Measurements from ENCODE around the gene EDAR. TPM values are rescaled to one million over a fixed set of nuclear protein-coding genes. Genes with fewer than 3 reads are reported as not detected.

EDAR gene
- total RNA-seq, 2 experiments from 2014 or later, result not detected

DNA sequence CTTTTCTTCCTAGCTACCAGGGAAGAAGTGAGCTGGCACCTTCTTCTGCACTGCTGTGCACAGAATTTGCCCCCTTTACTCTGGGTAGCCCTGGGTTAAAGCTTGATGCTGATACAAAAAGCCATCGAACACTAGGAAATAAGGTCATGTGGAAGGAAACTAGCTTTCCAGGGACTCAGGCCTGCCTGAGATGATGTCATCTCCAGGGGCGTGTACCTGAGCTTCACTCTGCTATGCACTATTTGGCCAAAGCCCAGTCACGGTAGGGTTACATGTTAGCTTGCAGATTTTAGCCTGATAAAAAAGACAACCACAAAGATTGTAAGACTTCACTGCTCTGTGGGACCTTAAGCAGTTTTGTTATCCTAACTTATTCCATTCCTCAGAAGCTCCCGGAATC, 20.4 kb downstream of the EDAR start:
- Mint-ChIP-seq H3K4me1 (peaks cover 2% of the 10 kb centered on the region), H3K4me3 (no peak overlapping the region), H3K27ac (no peak overlapping the region), H3K27me3 (no peaks in the 10 kb centered on the region), H3K36me3 (no peaks in the 10 kb centered on the region), H3K9me3 (ENCODE audit: low read depth) (no peaks in the 10 kb centered on the region)
- CTCF ChIA-PET, result no interaction called here
- DNase-seq, result no peak
- ATAC-seq, result no peak

DNA sequence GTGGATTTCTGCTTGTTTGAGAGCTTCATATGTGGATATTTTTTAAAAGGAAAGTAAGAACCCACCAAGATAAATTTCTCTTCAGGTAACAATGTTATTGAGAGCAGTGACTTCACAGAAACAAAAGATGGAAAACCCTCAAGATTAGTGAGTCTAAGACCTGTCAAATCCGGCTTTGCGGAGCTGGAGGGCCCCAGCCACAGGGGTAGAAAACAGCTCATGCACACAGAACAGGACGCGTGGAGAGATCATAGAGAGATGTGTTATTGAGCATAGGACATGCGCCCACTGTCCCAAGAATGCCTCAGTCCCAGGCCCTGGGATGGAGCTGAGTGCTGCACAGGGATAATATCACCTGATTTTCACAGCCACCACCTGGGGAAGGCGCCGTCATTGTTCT, 21.3 kb downstream of the EDAR start:
- Mint-ChIP-seq H3K4me3 (no peak overlapping the region), H3K27ac (no peak overlapping the region), H3K4me1 (peaks cover 2% of the 10 kb centered on the region), H3K27me3 (no peaks in the 10 kb centered on the region), H3K36me3 (no peaks in the 10 kb centered on the region), H3K9me3 (ENCODE audit: low read depth) (no peaks in the 10 kb centered on the region)
- no peak for ATAC-seq
- DNase-seq, result no peak
- CTCF ChIA-PET, result no interaction called here

DNA sequence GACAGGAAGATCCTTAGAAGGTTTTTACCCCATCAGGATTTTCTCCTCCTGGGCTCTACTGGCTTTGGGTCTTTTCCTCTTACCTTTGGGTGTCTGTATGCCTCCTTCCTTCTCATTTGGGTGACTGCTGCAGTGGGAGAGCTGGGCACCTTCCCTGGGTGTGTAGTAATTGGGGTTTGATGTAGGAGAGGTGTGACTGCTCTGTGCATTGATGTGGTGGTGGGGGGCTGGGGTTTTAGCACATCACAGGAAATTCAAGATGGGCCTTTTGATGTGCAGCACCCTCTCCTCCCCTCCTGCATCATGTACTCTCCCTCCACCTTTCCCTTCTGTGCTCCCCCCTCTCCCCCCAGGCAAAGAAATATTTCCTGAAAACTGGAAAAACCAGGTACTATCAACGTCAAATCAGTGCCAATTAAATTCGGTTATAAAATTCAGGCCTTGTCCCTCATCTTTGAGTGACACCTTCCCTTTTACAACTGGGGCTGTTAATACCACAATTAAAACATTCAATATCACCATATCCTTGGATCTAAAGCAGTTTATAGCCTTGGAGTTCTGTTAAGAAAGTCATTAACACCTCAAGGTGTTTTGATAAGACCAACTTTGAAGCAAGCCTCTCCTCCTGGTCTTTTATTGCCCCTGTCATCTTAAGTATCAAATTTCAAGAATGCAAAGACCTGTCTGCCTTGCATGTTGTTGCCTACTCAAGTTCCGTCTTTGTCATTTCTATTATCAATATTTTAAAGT, 23.3 kb downstream of the EDAR start:
- no peak overlapping the region for H3K27ac Mint-ChIP-seq
- CTCF ChIA-PET, result no interaction called here
- no peak overlapping the region for H3K4me3 Mint-ChIP-seq
- H3K36me3 Mint-ChIP-seq, result no peaks in the 10 kb centered on the region
- ATAC-seq, result no peak
- H3K27me3 Mint-ChIP-seq, result no peaks in the 10 kb centered on the region
- peaks cover 2% of the 10 kb centered on the region for H3K4me1 Mint-ChIP-seq
- H3K9me3 Mint-ChIP-seq (ENCODE audit: low read depth), result no peaks in the 10 kb centered on the region
- no peak for DNase-seq

DNA sequence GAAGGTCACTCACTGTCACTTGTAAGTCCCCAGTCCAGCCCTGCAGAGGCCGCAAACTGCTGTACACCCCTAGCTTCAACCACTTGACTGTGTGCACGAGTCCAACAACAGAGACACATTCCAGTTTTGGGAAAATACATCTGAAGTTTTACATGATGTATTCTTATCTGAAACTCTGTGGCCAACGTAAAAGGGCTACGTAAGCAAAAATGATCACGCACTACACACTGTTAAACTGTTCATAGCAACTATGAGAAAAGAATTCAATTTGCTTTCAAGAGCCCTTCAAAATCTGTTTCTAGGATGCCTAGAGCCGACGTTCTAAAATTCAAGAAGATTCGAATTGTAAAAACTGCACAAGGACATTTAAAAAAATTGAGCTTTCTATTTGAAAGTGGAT, 26.0 kb downstream of the EDAR start:
- H3K27me3 Mint-ChIP-seq, result no peaks in the 10 kb centered on the region

DNA sequence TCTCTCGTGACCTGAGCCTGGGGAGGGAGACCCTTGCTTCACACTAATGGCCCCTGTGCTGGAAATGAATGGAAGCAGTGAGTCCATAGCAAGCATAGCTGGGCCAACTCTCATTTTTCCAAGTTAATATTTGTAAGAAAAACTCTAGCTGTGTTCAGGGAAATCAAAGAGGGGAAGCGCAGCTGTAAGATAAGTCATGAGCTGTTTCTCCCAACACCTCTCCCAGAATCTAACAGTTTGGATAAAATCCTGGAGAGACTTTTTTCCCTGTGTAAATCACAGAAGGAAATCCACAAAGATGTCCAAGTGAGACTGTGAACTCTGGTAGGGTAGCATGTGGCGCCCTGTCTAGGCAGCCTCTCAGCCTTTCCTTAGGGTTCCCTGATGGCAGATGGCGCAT, 27.2 kb downstream of the EDAR start:
- no peak for ATAC-seq
- CTCF ChIA-PET, result no interaction called here
- no peak for DNase-seq
- Mint-ChIP-seq H3K4me3 (no peak overlapping the region), H3K9me3 (ENCODE audit: low read depth) (no peaks in the 10 kb centered on the region), H3K36me3 (no peaks in the 10 kb centered on the region), H3K4me1 (peaks cover 2% of the 10 kb centered on the region), H3K27ac (no peak overlapping the region), H3K27me3 (no peaks in the 10 kb centered on the region)

More for the DNA sequence above, 26.0 kb downstream of the EDAR start:
- no peak overlapping the region for H3K4me3 Mint-ChIP-seq
- CTCF ChIA-PET, result no interaction called here
- no peak overlapping the region for H3K27ac Mint-ChIP-seq
- ATAC-seq (no peak), DNase-seq (no peak)
- no peaks in the 10 kb centered on the region for H3K9me3 Mint-ChIP-seq (ENCODE audit: low read depth)
- no peaks in the 10 kb centered on the region for H3K36me3 Mint-ChIP-seq
- peaks cover 2% of the 10 kb centered on the region for H3K4me1 Mint-ChIP-seq

DNA sequence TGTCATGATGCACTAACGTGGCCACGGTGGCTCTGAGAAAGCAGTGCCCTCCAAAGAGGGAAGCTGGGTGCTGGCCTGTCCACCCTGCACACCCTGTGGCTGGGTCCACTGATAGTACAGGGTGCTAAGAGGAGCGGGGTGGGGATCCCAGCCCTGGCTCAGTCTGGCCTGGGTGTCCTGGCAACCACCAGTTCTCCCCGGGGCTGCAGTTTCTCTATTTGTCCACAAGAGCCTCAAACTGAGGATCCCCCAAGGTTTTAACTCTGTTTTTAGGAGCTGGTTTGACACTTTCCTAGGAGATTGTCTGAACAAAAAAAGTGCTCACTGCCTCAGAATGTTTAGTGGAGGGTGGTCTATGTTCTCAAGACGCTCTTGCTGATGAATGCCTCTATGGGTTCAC, 29.0 kb downstream of the EDAR start:
- Mint-ChIP-seq H3K27ac (no peak overlapping the region), H3K36me3 (no peaks in the 10 kb centered on the region), H3K27me3 (no peaks in the 10 kb centered on the region), H3K4me1 (no peaks in the 10 kb centered on the region), H3K4me3 (no peak overlapping the region), H3K9me3 (ENCODE audit: low read depth) (no peaks in the 10 kb centered on the region)
- CTCF ChIA-PET, result no interaction called here
- DNase-seq, result no peak
- ATAC-seq, result no peak

DNA sequence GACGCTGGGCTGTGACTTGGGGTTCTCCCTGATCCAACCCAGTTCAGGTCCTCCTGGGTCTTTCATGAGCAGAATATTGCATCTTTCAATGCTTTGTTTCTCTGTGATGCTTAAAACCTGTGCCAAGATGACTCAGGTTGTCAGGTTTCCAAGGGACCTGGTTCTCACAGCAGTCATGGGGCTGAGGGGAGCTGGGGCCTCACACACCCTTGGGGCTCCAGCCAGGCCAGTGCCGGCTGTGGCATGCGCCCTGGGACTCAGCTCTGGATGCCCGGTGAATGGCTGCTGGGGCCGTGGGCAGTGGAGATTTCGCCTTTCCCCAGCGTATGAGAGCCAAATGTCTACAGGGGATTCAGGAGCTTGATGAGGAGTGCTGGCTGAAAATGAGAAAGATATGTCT, 29.6 kb downstream of the EDAR start:
- DNase-seq, result no peak
- CTCF ChIA-PET, result no interaction called here
- H3K36me3 Mint-ChIP-seq, result no peaks in the 10 kb centered on the region
- no peaks in the 10 kb centered on the region for H3K27me3 Mint-ChIP-seq
- H3K4me3 Mint-ChIP-seq, result no peak overlapping the region
- no peak for ATAC-seq
- no peaks in the 10 kb centered on the region for H3K9me3 Mint-ChIP-seq (ENCODE audit: low read depth)
- H3K4me1 Mint-ChIP-seq, result no peaks in the 10 kb centered on the region
- no peak overlapping the region for H3K27ac Mint-ChIP-seq

DNA sequence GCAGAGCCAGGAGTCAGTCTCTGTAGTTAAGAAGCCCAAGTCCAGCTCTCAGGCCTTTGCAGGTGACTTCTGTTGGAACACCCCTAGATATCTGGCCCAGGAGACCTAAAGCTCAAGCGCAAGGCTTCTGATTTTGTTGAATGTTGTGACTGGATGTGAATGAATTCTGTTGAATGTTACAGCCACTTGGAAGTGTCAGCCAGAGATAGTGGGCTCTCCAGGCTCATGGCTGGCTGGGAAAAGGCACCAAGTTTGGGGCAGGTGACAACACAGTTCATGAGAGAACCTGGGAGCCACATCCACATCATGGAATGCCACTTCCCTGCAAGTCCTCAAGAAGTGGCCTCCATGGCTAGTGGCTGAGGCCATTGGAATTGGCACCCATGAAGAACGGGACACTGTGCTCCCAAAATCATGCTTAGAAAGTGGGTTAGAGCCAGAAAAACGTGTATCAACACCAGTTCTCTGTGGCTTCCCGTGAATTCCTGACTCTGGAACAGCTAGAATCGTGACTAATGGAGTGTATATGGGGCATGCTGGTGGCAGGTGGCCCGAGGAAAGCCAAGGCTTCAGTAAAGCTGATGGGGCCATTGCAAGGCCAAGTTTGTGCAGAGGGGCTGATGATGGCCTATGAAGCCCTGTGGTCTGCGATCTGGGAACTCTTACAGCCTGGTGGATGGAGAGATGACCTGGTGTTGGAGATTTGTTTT, 30.2 kb downstream of the EDAR start:
- DNase-seq (no peak), ATAC-seq (no peak)
- no peaks in the 10 kb centered on the region for H3K27me3 Mint-ChIP-seq
- H3K9me3 Mint-ChIP-seq (ENCODE audit: low read depth), result no peaks in the 10 kb centered on the region
- no peak overlapping the region for H3K4me3 Mint-ChIP-seq
- no peak overlapping the region for H3K27ac Mint-ChIP-seq
- CTCF ChIA-PET, result no interaction called here
- H3K36me3 Mint-ChIP-seq, result no peaks in the 10 kb centered on the region
- no peaks in the 10 kb centered on the region for H3K4me1 Mint-ChIP-seq

DNA sequence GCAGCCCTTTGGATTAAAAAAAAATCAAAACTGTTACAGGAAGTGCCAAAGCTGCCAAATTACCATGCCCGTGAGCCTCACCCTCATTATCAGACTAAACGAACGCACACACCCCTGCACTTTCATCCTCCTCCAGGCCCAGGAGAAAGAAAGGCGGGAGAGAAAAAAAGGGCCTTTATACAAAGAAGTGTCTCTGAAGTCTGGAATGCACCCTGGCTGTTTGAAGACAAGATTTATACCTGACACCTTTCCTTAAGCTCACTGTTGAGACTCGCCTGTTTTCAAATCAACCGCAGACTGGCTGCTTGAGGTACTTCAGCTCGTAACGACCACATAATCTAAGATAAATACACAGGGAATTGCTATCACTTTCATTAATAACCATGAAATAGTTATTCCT, 31.0 kb downstream of the EDAR start:
- DNase-seq (no peak), ATAC-seq (no peak)
- Mint-ChIP-seq H3K4me3 (no peak overlapping the region), H3K36me3 (no peaks in the 10 kb centered on the region), H3K27ac (no peak overlapping the region), H3K4me1 (no peaks in the 10 kb centered on the region), H3K27me3 (no peaks in the 10 kb centered on the region), H3K9me3 (ENCODE audit: low read depth) (no peaks in the 10 kb centered on the region)
- CTCF ChIA-PET, result interaction anchor here (0.9 kb wide), 1 partner anchor 29 kb away, joined by 3 read pairs; no protein-coding TSS in a partner anchor

DNA sequence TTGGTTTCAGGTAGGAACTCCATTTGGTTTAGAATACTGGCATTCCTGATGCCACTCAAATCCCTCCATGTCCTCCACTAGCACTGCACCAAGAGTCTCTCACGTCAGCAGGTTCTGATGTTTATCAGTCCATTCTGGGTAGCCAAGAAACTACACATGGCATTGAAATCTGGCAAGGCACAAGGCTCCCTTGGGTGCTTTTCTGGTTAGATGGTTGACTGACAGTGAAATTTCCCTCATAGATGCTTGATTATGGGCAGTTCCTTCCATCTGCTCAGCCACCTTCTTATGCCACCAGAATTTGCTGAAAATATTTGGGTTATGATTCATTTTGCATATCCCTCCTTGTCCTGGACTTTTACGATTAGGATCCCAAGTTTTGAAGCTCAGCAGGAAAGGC, 32.6 kb downstream of the EDAR start:
- Mint-ChIP-seq H3K27me3 (no peaks in the 10 kb centered on the region), H3K27ac (no peak overlapping the region), H3K4me1 (no peaks in the 10 kb centered on the region), H3K4me3 (no peak overlapping the region), H3K36me3 (no peaks in the 10 kb centered on the region), H3K9me3 (ENCODE audit: low read depth) (peaks cover 7% of the 10 kb centered on the region)
- no peak for DNase-seq
- CTCF ChIA-PET, result no interaction called here
- ATAC-seq, result no peak

DNA sequence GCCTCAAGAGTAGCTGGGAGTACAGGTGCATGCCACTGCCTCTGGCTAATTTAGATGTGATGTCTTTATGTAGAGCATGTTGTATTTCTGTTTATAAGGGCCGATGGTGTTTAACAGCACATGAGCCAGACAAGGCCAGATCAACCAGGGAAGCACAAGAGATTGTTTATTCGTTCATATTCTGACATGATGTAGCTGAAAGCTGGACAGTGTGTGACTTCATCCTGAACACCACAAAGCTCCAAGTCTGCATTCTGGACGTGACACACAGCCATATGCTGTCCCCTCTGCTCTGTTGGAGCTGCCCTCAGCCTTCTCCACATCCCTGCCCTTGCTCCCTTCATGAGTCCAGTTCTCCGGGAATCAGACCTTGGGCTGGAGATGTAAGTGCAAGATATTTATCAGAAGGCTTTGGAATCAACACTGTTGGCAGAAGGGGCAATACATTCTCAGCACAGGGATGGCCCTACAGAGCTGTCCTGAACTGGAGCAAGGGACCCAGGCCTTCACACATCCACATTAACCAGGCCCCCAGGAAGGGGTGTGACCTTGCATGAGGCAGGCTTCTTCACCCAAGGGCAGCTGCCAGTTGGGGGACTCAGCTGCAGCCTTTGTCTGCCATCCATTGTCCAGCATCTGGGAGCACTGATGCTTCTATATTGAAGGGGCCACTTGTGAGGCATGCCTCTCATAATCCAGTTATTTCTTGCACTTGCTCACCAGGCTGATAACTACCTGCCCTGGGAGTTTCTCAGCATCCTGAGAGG, 38.5 kb downstream of the EDAR start:
- ATAC-seq, result no peak
- H3K27ac Mint-ChIP-seq, result no peak overlapping the region
- DNase-seq, result no peak
- CTCF ChIA-PET, result no interaction called here
- peaks cover 23% of the 10 kb centered on the region for H3K9me3 Mint-ChIP-seq (ENCODE audit: low read depth)
- no peaks in the 10 kb centered on the region for H3K4me1 Mint-ChIP-seq
- H3K27me3 Mint-ChIP-seq, result no peaks in the 10 kb centered on the region
- H3K4me3 Mint-ChIP-seq, result no peak overlapping the region
- H3K36me3 Mint-ChIP-seq, result peaks cover 2% of the 10 kb centered on the region

DNA sequence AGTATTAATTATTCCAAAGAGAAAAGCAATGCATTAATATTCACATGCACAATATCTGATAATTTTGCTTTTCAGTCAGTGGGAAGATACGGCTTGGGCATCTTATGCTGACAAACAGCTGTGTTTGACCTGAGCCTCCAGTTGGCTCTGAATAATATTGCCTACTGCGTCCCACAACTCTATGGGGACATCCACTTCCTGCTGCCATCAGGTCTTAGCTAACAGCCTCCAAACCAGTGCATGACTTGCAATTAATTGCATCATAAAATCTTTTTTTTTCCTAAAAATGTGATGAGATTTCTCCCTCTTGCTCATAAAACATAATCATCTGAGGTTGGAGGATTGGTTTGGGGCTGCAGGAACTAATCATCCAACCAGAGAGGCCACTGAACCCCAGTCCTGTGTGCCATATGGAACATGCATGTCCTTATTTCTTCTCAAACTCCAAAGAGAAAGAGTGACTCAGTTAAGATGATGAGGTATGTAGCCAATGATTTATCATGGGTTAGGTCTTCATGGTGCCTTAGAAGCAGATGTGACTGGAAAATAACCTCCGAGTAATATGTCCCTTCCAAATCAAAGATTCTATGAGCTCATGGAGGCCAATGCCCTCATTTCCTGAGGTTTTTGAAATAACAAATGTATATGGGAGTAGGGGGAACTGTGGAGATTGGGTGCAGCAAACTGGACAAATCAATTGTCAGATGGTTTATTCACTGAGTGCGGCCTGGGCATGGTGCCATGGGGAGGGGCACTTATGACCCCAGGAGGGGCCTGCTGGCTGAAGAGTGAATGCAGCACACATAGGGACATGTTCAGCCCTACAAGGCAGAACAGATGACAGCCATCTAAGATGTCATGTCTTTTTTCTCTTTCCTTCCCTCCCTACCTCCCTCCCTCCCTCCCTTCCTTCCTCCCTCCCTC, 39.4 kb downstream of the EDAR start:
- CTCF ChIA-PET, result no interaction called here

DNA sequence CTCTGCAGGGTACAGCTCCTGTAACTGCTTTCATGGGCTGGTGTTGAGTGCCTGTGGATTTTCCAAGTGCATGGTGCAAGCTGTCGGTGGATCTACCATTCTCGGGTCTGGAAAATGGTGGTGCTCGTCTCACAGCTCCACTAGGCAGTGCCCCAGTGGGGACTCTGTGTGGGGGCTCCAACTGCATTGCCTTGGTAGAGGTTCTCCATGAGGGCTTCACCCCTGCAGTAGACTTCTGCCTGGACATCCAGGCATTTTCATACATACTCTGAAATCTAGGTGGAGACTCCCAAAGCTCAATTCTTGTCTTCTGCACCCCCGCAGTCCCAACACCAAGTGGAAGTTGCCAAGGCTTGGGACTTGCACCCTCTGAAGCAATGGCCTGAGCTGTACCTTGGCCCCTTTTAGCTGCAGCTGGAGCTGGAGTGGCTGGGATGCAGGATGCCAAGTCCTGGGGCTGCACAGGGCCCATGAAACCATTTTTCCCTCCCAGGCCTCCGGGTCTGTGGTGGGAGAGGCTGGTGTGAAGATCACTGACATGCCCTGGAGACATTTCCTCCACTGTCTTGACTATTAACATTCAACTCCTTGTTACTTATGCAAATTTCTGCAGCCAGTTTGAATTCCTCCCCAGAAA, 41.6 kb downstream of the EDAR start:
- no peak for ATAC-seq
- CTCF ChIA-PET, result no interaction called here
- H3K4me3 Mint-ChIP-seq, result no peak overlapping the region

More for the DNA sequence above, 39.4 kb downstream of the EDAR start:
- DNase-seq, result no peak
- no peaks in the 10 kb centered on the region for H3K4me1 Mint-ChIP-seq
- H3K4me3 Mint-ChIP-seq, result no peak overlapping the region
- peaks cover 23% of the 10 kb centered on the region for H3K9me3 Mint-ChIP-seq (ENCODE audit: low read depth)
- H3K27ac Mint-ChIP-seq, result no peak overlapping the region
- H3K36me3 Mint-ChIP-seq, result peaks cover 2% of the 10 kb centered on the region
- ATAC-seq, result no peak
- no peaks in the 10 kb centered on the region for H3K27me3 Mint-ChIP-seq

More for the DNA sequence above, 41.6 kb downstream of the EDAR start:
- no peak for DNase-seq
- no peaks in the 10 kb centered on the region for H3K27me3 Mint-ChIP-seq
- peaks cover 20% of the 10 kb centered on the region for H3K9me3 Mint-ChIP-seq (ENCODE audit: low read depth)
- H3K36me3 Mint-ChIP-seq, result peaks cover 2% of the 10 kb centered on the region
- H3K4me1 Mint-ChIP-seq, result no peaks in the 10 kb centered on the region
- no peak overlapping the region for H3K27ac Mint-ChIP-seq
